Measurements from ENCODE around the gene HOXD4. TPM values are rescaled to one million over a fixed set of nuclear protein-coding genes. Genes with fewer than 3 reads are reported as not detected.

The HOXD4 gene
- total RNA-seq, 1 donor from 2014 or later, result 2.3 TPM

DNA sequence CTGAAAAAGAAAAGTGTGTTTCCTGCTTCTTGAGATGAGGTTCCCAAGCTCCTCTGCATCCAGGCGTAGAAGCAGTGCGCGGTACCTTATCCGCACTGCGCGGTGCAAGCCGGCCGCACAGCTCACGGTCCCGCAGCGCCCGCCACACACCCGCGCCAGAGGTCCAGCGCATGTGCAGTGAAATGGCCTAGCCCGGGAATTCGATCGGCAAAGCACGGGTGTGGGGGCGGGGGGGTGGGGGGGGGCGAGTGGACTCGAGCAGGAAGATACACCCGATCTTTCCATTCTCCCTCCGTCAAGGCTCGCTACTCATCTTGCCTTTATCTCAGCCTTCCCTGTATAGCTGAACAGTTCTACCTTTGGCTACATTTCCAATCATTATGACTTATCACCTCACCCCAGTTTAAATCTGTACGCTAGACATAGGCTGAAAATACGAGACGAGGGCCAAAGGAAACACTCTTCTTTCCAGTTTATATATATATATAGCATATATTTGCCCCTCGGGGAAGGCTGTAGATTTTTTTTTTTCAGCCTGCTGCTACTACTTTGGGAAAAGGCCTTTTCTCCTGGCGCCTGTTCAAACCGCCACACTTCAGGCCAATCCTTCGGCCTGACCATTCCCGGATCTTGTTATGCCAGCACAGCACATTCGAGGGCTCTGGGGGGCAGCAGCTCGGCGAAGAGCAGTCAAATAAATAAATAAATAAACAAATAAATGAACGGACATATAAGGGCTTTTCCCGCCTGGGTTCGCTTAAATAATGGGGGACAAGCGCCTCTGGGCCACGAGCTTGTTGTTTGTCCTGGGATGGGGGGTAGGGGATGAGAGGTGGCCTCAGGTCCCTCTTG is 11.5 kb upstream of the HOXD4 start:
- DNase-seq (ENCODE audit: low read depth in 2 of 2), result peak in 1 of 2 donors; percentile 65

DNA sequence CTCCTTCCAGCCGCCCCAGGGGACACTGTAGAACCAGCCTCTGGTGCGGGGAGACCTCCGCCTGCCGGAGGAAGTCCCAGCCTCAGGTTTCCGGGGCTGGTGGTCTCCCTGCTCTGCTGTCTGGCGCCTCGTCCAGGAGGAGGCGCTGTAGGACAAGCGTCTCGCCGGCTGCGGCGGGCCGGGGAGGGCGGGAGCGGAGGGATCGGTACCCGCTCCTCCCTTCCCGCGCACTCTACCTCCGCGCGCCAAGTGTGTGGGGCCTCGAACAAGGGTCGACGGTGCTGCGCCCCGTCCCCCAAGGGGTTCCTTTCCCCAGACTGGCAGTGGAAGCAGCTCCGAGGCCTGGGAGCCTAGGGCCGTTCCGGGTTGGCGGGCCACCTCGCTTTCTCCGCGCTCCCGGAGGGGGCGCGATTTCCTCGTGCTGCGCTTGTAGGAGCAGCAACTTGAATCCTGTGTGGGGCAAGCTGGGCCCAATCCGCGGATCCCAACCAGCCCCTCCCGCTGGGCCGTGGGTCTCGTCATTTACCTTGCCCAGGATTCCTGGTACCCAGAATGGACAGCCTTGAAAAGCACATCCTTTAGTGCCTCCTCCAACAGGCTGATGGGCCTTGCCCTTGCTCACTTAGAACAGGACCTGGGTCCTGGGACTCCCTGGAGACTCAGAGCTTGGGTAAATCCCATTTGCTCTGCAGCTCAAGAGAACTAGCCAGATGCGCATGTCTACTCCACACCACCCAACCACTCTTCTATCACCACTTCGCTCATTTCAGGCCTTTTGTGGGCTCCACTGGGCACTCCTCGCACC is 10.6 kb upstream of the HOXD4 start:
- peak in 1 of 2 donors; percentile 87 for DNase-seq (ENCODE audit: low read depth in 2 of 2)

DNA sequence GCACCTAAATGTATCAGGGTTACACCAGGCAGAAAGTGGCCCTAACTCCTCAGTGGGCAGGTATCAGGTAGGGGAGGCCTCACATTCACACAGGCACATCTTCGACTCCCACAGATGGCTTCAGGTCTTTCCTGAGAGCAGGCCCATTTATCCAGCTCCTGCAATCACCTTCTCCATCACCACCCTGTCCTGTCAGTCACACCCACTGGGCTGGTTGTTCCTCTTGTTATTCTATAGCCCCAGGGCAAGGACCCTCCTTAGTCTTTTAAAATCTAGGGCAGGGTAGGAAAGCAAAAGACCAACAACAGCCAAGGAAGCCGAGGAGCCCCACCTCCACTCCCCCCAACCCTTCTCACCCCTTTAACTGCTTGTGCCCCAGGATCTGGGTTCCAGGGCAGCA is 9.1 kb upstream of the HOXD4 start:
- DNase-seq (ENCODE audit: low read depth in 2 of 2), result no peak

DNA sequence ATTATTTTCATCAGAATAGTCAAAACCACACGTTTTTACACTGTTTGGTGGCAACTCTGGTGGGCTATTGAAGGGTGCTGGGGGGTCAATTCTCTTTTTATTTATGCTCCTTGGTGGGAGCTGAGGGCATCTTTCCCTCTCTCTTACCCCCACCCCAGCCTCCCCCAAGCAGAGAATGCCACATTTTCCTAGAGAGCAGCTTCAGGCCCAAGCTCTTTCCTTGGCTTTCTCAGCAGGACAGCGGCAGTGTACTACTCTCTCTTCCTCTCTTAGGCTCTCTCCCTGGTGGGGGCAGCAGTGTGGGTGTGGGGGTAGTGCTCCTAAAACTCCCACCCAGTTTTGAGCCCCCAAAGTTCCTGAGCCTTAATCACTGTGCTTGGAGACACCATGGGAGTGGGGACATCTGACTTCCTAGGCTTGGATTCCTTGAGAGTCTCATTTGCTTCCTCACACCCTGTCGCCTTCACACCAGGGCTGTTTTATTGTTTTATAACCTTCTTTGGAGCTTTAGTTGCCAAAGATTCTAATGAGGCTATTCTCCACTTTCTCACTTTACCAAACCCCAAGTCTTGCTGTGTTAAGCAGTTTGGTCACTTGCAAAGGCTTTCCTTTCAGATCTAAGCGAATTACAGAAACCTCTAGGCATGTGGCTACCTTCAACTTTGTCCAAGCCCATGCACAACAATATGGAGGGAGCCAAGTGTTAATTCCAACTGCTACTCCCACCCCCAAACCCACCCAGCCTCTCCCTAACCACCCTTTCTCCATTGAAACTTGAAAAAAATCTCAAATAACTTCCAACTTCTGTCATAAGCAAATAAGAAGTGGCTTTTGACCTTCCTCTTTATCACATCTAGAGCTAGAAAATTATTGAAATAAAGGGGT is 6.0 kb upstream of the HOXD4 start:
- no peak for DNase-seq (ENCODE audit: low read depth in 2 of 2)

DNA sequence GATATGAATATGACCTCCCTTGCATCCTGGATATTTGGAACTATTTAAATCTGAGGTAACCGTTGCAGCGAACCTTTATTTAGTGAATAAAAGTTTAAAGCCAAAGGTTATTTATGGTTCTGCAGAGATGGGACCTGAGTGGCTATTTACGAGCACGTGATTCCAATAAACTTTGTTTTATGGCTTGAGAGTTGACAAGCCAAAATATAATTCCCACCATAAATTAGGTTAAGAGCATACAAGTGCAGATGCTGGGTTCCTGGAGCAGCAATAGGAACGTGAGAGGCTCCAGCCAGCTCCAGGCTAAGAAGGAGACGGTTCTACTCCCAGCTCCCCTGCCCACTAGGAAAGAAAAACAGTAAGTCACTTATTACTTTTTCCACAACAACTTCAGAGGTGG is 5.2 kb upstream of the HOXD4 start:
- no peak for DNase-seq (ENCODE audit: low read depth in 2 of 2)

DNA sequence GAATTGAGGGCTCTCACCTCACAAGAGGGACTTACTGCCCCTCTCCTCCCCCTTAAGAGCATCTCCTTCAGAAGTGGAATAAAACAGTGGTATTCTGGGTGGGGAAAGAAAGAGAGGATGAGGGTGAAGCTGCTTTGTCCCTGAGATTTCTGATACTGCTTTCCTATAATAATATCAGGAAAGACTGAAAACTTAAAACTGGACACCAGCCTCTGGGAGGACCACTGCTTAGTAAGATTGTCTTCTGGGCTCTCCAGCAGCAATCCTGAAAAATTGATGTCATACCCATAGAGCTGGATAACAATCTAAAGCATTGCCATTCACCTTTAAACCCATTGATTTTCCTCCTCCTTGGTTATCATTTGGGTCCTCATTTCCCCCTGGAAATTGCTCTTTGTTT is 4.7 kb upstream of the HOXD4 start:
- DNase-seq (ENCODE audit: low read depth in 2 of 2), result no peak

DNA sequence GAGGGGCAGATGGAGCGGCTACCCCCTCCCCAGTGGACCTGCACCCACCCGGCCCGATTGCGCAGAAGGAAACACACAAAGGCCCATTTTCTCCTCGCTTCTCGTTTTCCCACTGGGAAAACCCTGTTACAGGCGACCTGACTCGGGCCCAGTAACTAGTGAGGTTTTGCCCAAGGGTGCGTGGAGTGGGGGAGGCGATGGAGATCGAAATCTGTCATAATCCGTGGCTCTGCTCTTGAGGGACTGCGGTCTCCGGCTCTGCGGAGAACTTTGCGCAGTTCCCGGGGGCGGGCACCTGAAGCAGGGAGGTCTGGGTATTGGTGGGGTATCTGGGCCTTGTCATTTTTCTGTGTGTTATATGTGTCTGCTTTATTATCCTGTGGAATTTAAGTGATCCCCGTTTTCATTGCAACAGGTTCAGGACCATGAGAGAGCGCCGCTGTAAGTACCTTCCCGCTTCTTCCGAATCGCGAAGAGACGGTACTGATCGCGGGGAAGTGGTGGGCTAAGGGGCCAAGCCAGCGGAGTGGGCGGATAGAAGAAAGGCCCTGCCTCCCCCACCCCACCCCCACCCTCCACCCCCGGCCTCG is 4.0 kb upstream of the HOXD4 start:
- no peak for DNase-seq (ENCODE audit: low read depth in 2 of 2)

DNA sequence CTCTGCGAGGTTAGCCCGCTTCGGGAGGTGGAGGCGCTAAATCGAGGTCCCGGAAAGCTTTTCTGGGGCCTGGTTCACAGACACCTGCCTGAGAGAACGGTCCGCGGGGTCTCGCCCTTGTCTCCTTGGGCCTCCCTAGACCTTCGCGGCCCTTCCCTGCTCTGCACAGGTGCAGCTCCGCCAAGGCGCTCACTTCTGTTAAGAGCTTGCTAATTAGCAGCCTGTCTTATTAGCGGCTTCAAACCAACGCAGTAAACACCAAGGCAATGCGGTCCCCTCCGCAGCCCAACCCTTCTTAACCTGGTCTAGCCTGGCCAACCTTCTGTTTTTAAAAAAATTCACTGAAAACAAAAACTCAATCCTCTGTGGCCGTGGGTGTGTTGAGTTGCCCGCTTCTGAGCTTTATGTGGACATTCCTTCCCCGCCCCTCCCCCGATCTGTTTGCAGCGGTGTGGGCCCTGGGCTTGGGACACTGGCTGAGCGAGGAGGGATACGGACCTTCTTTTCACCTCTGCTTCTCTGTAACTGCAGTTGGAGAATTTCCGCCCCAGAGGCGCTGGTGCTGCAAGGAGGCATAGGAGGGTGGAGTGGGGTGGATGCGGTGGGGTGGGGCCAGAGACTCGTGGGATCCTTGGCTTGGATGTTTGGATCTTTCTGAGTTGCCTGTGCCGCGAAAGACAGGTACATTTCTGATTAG is 3.4 kb upstream of the HOXD4 start:
- DNase-seq (ENCODE audit: low read depth in 2 of 2), result no peak

DNA sequence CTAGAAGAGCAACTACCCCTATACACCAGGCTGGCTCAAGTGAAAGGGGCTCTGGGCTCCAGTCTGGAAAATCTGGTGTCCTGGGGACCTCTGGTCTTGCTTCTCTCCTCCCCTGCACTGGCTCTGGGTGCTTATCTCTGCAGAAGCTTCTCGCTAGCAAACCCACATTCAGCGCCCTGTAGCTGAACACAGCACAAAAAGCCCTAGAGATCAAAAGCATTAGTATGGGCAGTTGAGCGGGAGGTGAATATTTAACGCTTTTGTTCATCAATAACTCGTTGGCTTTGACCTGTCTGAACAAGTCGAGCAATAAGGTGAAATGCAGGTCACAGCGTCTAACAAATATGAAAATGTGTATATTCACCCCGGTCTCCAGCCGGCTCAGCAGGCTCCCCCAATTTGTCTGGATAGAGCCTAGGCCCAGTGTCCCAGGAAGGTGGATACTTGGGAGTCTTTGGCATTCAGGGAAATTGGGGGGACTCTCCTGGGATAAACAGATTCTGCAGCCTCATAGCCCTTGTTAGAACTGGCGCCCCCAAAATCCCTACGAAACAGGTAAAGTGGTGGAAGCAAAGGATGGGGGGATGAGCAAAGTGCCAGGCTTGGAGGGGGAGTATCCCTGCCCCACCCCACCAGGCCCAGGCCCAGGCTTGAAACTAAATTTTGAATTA is 2.5 kb upstream of the HOXD4 start:
- no peak for DNase-seq (ENCODE audit: low read depth in 2 of 2)

DNA sequence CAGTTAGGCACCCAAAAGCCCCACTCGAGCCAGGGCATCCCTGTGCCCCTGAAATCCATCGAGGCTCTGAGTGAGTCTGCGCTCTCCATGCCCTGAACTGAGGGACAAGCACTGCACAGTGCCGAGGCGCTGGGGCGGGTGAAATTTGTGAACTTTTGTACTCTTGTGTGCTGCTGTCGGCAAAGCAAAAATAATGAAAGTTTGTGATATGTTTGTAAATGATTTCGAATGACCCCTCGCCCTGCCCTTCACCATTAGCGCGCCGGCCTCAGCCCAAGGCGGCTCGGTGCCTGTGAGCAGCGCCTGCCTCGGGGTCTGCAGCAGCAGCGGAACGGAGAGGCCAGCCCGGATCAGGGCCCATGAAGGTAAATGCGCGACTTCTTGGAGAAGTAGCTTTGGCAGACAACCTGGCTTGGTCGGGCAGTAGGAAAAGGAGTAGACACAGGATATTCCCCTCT is 1.8 kb upstream of the HOXD4 start:
- no peak for DNase-seq (ENCODE audit: low read depth in 2 of 2)

DNA sequence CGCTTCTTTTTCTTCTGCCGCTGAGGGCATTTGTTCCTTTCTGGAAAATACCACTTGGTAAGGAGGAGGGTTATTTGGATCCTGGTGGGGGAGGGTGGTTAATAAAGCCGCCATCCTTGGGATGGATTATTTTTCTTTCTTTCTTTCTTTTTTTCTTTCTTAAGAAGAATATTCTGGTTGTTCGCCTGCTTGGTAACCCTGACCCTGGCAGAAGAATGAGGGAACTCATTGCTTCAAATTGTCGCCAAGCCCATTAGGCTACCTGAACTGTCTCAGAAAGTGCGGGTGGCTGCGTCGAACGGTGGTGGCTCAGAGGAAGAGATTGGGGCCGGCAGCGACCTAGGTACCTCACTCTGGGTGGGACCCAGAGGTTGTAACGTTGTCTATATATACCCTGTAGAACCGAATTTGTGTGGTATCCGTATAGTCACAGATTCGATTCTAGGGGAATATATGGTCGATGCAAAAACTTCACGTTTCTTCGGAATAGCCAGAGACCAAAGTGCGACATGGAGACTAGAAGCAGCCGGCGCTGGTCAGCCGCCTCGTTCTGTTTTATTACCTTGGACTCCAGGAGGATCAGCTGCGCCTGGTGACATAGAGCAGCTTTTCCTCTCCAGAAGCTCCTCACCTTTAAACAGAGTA is 1.3 kb upstream of the HOXD4 start:
- DNase-seq (ENCODE audit: low read depth in 2 of 2), result no peak

DNA sequence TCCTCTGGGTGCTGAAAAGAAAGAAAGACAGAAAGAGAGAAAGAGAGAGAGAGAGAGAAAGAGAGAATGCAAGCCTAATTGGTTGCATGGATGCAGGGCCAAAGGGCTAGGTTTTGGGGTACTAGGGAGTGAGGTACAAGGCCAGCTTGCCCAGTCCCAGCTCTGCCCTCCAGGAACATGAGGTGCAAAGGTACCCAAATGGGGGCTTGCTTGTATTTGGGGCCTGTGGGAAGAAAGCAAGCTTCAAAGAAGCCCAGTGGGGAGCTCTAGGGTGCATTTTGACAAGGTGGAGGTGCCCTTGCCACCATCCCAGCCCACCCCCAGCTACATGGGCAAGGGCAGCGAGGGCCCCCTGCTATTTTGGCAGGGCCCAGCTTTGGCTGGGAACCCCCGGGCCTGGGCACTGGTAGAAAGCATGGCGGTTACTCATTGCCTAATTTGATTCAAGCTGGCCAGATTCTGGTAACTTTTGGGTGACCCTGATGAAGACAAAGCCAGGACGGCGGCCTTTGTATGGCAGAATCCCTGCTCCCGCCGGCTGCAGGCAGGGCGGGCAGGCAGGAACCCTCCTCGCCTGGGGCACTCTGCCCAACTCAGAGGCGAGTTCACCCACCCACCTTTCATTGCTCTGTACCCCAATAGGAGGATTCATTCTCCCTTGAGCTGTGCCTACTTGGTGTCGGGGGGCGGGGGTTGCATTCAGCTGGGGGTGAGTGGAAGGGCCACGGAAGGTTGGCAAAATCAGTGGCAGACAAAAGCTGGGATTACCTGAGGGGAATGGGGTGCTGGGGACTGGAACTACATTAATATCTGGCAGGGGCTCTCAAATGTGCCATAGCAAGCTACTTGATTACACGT is 537 bp upstream of the HOXD4 start:
- DNase-seq (ENCODE audit: low read depth in 2 of 2), result no peak

DNA sequence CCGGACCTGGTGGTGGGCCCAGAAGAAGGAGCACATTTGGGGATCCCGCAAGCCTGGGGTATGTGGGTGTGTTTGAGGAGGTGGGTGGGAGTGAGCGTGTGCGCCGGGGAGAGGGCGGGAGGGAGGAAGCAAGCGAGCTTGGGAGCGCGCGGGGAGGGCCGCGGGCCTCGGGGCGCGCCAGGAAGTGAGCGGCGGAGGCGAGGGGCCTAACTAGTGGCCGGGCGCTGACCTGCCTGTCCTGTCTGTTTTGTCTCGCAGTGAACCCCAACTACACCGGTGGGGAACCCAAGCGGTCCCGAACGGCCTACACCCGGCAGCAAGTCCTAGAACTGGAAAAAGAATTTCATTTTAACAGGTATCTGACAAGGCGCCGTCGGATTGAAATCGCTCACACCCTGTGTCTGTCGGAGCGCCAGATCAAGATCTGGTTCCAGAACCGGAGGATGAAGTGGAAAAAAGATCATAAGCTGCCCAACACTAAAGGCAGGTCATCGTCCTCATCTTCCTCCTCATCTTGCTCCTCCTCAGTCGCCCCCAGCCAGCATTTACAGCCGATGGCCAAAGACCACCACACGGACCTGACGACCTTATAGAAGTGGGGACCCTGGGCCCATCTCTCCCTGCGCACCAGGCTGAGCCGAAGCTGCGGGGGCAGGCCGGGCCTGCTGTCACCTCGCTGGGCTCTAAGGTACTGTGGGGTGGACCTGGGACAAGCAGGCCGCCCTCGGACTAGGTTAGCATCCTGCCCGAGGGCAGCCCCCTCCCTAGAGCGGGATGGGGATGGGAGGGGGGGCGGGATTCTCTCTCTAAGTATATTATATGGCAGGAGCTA is 1.2 kb downstream of the HOXD4 start:
- DNase-seq (ENCODE audit: low read depth in 2 of 2), result no peak

DNA sequence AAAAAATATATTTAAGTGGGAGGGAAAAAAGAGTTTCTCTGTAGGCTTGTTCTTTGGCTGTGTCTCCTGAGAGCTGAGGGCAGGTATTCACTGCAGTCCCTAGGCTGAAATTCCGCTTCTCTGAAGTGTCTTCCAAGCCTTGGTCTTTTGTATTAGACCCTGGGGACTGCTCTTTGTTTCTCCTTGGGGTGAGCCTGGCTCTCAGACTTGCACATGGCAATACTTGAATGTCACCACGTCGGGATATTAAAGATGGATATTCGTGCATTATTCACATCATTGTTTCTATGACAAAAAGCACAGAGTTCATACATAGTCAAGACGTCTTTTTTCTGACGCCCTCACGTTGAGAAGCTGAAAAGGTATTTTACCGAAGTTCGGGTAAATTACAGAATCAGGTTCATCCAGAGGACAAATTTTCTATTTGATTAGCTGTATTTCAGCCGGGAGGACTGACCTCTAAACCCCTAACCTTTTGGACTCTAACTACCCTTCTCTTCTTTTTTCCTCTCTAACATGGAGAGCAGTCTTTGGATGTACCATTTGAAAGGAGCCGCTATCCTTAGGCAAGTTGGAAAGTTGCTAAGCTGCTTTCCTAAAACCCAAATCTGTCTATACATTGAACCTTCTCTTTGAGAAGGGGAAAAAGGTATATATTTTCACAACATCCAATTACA is 3.4 kb downstream of the HOXD4 start:
- no peak for DNase-seq (ENCODE audit: low read depth in 2 of 2)

DNA sequence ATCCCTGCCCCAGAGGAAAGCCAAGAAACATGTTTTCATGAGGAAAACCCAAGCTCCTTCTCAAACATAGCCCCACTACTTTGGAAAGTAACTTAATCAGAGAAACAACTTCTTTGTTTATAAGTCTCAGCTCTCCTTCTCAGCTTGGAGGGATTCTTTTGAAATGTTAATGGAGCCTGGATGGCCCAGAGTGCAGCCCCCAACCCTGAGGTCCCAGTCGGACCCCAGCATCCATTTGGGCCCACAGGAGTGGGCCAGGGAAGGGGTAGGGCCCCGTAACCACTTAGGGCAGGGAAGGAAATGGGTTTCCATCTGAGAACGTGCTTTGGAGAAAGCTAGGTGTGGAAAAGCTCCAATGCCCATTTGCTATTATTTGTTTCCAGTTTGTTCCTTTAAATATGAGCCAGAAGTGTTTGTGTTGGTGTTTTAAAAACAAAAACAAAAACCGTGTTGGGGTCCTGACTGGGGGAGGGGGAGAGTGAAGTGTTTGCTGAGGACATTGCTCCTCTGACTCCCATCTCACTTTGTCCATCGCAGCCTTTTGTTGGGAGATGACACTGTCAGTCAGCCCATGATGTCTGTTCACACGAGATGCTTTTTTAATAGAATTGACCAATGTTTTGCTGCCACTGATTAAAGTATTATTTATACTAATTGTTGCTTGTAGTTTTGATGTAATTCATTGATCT is 4.2 kb downstream of the HOXD4 start:
- DNase-seq (ENCODE audit: low read depth in 2 of 2), result no peak

DNA sequence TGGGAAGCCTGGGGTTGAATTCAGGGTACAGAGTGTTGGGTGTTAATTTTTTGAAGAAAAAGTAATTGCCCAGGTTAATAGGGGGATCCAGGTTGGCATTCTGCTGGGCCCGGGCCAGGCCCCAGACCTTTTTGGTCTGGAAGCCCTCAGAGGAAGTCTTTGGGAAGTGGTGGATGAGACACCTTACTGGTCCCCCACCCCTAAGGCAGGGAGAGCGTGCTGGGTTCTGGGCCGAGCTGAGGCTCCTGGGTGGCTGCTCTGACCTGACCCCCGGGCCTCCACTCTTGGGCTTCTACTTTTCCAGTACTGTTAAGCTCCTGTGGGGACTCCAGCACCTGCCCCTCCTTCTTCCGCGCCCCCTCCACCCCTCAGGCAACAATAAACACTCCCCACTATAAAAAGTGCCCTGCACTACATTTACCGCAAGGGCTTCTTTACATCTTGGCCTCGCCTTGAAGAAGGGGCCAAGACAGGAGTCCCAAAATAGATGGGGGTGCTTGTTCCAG is 5.0 kb downstream of the HOXD4 start:
- DNase-seq (ENCODE audit: low read depth in 2 of 2), result no peak

Data from dermis microvascular lymphatic vessel endothelial cell (primary cell).